K562 (cell line): ENCODE data around the gene ETHE1. TPM values are rescaled to one million over a fixed set of nuclear protein-coding genes. Genes with fewer than 3 reads are reported as not detected.

Experiments used
- CEBPB ChIP-seq: fragments of 450-650 bp; IDR thresholded peaks from 2 replicates; pipeline ENCODE4 v1.6.1; 2016; ENCODE audit warnings: missing genetic modification characterization, missing compliant biosample characterization
- CXXC5 ChIP-seq: fragments of 250-450 bp; sonication (Bioruptor Pico); IDR thresholded peaks from 2 replicates; pipeline ENCODE4 v1.8.0; 2022; ENCODE audit warnings: inconsistent platforms, mild to moderate bottlenecking, moderate library complexity
- HNRNPLL ChIP-seq: fragments of 200-400 bp; formaldehyde crosslinking; IDR thresholded peaks from 2 replicates; pipeline ENCODE4 v1.6.1; 2017; ENCODE audit warnings: low read length, low read depth, mild to moderate bottlenecking; ENCODE audit not compliant: poor library complexity, severe bottlenecking
- NFXL1 ChIP-seq: fragments of 450-650 bp; formaldehyde crosslinking; IDR thresholded peaks from 2 replicates; pipeline ENCODE4 v1.4.0; 2021; ENCODE audit warnings: mild to moderate bottlenecking
- PML ChIP-seq: IDR thresholded peaks from 2 replicates; pipeline ENCODE4 v1.6.1; 2012; ENCODE audit warnings: low read length, inconsistent platforms
- POLR2B ChIP-seq: fragments of 450-650 bp; IDR thresholded peaks from 2 replicates; pipeline ENCODE4 v1.6.1; 2018; ENCODE audit warnings: low read depth; ENCODE audit not compliant: partially characterized antibody
- RAD51 ChIP-seq: fragments of 450-650 bp; IDR thresholded peaks from 2 replicates; pipeline ENCODE4 v1.7.1; 2016; ENCODE audit warnings: low read depth, mild to moderate bottlenecking, borderline replicate concordance
- RNF2 ChIP-seq: sonication (generic); IDR thresholded peaks from 2 replicates; pipeline ENCODE4 v1.6.1; 2016
- SFPQ ChIP-seq: fragments of 200-400 bp; formaldehyde crosslinking; IDR thresholded peaks from 2 replicates; pipeline ENCODE4 v1.6.1; 2017; ENCODE audit warnings: mild to moderate bottlenecking, low read depth, low read length, moderate library complexity
- SP1 ChIP-seq: sonication (generic); formaldehyde crosslinking; IDR thresholded peaks from 2 replicates; pipeline ENCODE4 v1.8.1; 2022; ENCODE audit warnings: mild to moderate bottlenecking, missing genetic modification reagents
- TFAP4 ChIP-seq: sonication (generic); formaldehyde crosslinking; IDR thresholded peaks from 2 replicates; pipeline ENCODE4 v1.8.0; 2022; ENCODE audit warnings: missing genetic modification reagents, mild to moderate bottlenecking, moderate library complexity, borderline replicate concordance
- VEZF1 ChIP-seq: fragments of 200-800 bp; sonication (Bioruptor generic); IDR thresholded peaks from 2 replicates; pipeline ENCODE4 v1.6.1; 2017; ENCODE audit warnings: missing genetic modification characterization, missing compliant biosample characterization
- ZBTB7A ChIP-seq: IDR thresholded peaks from 2 replicates; pipeline ENCODE4 v1.6.1; 2011; ENCODE audit warnings: low read depth, mild to moderate bottlenecking, low read length, moderate library complexity, borderline replicate concordance; ENCODE audit not compliant: control insufficient read depth
- ZNF24 ChIP-seq: fragments of 450-650 bp; IDR thresholded peaks from 2 replicates; pipeline ENCODE4 v1.6.1; 2016
- polyA plus RNA-seq, 8 experiments: library from polyadenylated mRNA; depleted of rRNA in 4 of 8; stranded (reverse) in 5 of 8; unstranded in 3 of 8; fragments of >200 nt; fragmentation: Nextera tagmentation in 2 of 8; fragmentation: Illumina TruSeq in 1 of 8; extraction: Ambion mirVana in 2 of 8; extraction: Trizol in 1 of 8; gene quantifications; 2 replicates each; pipeline versions ENCODE4 v1.2.1 to v1.2.3, GENCODE V29; 2011 to 2014; ENCODE audit warnings: inconsistent platforms in 1 of 8, missing spikeins in 1 of 8
- total RNA-seq, 7 experiments: library from RNA; depleted of rRNA in 6 of 7; stranded (reverse); fragments of >200 nt in 6 of 7; fragmentation: Illumina TruSeq in 2 of 7; extraction: Trizol in 2 of 7; gene quantifications; 2 replicates each; pipeline versions ENCODE4 v1.2.1 to v1.2.3, GENCODE V29; 2011 to 2021; ENCODE audit warnings: low replicate concordance in 1 of 7
- TF ChIP-seq, protein P1 (sequence below), 2 experiments: fragments of 450-650 bp in 1 of 2; sonication (generic) in 1 of 2; formaldehyde crosslinking in 1 of 2; IDR thresholded peaks in 1 of 2; conservative IDR thresholded peaks in 1 of 2; 2 replicates each; pipeline versions ENCODE4 v1.6.1 to v1.8.1; 2016 to 2023; ENCODE audit warnings: mild to moderate bottlenecking in 2 of 2, moderate library complexity in 2 of 2, inconsistent platforms in 1 of 2, missing genetic modification reagents in 1 of 2
- TF ChIP-seq, protein P2 (sequence below): fragments of 250-450 bp; sonication (Bioruptor Pico); IDR thresholded peaks from 2 replicates; pipeline ENCODE4 v1.8.0; 2021; ENCODE audit warnings: mild to moderate bottlenecking, moderate library complexity
- TF ChIP-seq, protein P3 (sequence below), 2 experiments: fragments of 200-800 bp in 1 of 2; sonication (Bioruptor generic) in 1 of 2; sonication (generic) in 1 of 2; formaldehyde crosslinking in 1 of 2; IDR thresholded peaks in 1 of 2; conservative IDR thresholded peaks in 1 of 2; 2 replicates each; pipeline versions ENCODE4 v1.5.0 to v1.6.1; 2016 to 2020; ENCODE audit warnings: missing compliant biosample characterization in 1 of 2, missing genetic modification characterization in 1 of 2, missing genetic modification reagents in 1 of 2

Gene ETHE1
- total and polyA plus RNA-seq, 9 of the 15 experiments (the other 6 are each of a cell fraction or from before 2014, with no cell fraction given), result 2.9 to 21.0 (median 10.2) TPM

GRCh38 chr19:43533546-43534304 lies 6.7 kb upstream of the ETHE1 start (continued):
- TF ChIP-seq, protein P1, sequence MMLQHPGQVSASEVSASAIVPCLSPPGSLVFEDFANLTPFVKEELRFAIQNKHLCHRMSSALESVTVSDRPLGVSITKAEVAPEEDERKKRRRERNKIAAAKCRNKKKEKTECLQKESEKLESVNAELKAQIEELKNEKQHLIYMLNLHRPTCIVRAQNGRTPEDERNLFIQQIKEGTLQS (IDR thresholded peaks at IDR 0.05), result peak; percentile 92
- TF ChIP-seq, protein P1 (CRISPR knock-in tag; conservative IDR thresholded peaks at IDR 0.05), result no peak; the same call in 1 of the 2 replicates
- no peak for TF ChIP-seq SFPQ
- peak; percentile 47 for TF ChIP-seq CXXC5 (CRISPR knock-in tag)
- 0 out of 2 replicates have a peak, but pooled peaks have one; percentile 4 for TF ChIP-seq ZNF24
- no peak for TF ChIP-seq NFXL1 (CRISPR knock-in tag)
- peak; percentile 91 for TF ChIP-seq HNRNPLL
- TF ChIP-seq SP1 (CRISPR knock-in tag), result peak; percentile 87
- TF ChIP-seq TFAP4 (CRISPR knock-in tag), result peak; percentile 53; the same call in 1 of the 2 replicates
- TF ChIP-seq PML, result peak; percentile 5; the same call in 1 of the 2 replicates
- TF ChIP-seq, protein P2, sequence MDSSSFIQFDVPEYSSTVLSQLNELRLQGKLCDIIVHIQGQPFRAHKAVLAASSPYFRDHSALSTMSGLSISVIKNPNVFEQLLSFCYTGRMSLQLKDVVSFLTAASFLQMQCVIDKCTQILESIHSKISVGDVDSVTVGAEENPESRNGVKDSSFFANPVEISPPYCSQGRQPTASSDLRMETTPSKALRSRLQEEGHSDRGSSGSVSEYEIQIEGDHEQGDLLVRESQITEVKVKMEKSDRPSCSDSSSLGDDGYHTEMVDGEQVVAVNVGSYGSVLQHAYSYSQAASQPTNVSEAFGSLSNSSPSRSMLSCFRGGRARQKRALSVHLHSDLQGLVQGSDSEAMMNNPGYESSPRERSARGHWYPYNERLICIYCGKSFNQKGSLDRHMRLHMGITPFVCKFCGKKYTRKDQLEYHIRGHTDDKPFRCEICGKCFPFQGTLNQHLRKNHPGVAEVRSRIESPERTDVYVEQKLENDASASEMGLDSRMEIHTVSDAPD (CRISPR knock-in tag), result no peak
- TF ChIP-seq, protein P3, sequence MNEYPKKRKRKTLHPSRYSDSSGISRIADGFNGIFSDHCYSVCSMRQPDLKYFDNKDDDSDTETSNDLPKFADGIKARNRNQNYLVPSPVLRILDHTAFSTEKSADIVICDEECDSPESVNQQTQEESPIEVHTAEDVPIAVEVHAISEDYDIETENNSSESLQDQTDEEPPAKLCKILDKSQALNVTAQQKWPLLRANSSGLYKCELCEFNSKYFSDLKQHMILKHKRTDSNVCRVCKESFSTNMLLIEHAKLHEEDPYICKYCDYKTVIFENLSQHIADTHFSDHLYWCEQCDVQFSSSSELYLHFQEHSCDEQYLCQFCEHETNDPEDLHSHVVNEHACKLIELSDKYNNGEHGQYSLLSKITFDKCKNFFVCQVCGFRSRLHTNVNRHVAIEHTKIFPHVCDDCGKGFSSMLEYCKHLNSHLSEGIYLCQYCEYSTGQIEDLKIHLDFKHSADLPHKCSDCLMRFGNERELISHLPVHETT (CRISPR knock-in tag; conservative IDR thresholded peaks at IDR 0.05 in 1 of 2, IDR thresholded peaks at IDR 0.05 in 1 of 2), result no peak
- TF ChIP-seq POLR2B, result no peak
- TF ChIP-seq ZBTB7A, result peak; percentile 76; the same call in 1 of the 2 replicates
- TF ChIP-seq VEZF1 (CRISPR knock-in tag), result peak; percentile 47
- no peak for TF ChIP-seq RNF2
- TF ChIP-seq CEBPB (tag), result peak; percentile 87
- TF ChIP-seq RAD51, result no peak
